Keratinocyte (primary cell): ENCODE results near the gene DPF3.

Experiments
- EZH2 ChIP-seq: IDR thresholded peaks from one replicate; pipeline ENCODE4 v1.6.1; 2012; ENCODE audit warnings: inconsistent platforms, mild to moderate bottlenecking, low read length, moderate library complexity
- TF ChIP-seq, protein P1 (sequence below), 3 experiments: IDR thresholded peaks in 1 of 3; conservative IDR thresholded peaks in 1 of 3; optimal IDR thresholded peaks in 1 of 3; 2 replicates in 2 of 3; 3 replicates in 1 of 3; pipeline versions ENCODE3 to v1.5.1; 2011; ENCODE audit warnings: low read length in 3 of 3, mild to moderate bottlenecking in 3 of 3, moderate library complexity in 2 of 3, control low read depth in 1 of 3, inconsistent platforms in 1 of 3; ENCODE audit not compliant: insufficient read depth in 2 of 3; ENCODE audit errors: extremely low read depth in 1 of 3

- TF ChIP-seq, protein P1, sequence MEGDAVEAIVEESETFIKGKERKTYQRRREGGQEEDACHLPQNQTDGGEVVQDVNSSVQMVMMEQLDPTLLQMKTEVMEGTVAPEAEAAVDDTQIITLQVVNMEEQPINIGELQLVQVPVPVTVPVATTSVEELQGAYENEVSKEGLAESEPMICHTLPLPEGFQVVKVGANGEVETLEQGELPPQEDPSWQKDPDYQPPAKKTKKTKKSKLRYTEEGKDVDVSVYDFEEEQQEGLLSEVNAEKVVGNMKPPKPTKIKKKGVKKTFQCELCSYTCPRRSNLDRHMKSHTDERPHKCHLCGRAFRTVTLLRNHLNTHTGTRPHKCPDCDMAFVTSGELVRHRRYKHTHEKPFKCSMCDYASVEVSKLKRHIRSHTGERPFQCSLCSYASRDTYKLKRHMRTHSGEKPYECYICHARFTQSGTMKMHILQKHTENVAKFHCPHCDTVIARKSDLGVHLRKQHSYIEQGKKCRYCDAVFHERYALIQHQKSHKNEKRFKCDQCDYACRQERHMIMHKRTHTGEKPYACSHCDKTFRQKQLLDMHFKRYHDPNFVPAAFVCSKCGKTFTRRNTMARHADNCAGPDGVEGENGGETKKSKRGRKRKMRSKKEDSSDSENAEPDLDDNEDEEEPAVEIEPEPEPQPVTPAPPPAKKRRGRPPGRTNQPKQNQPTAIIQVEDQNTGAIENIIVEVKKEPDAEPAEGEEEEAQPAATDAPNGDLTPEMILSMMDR (optimal IDR thresholded peaks at IDR 0.05 in 1 of 3, IDR thresholded peaks at IDR 0.05 in 1 of 3, conservative IDR thresholded peaks at IDR 0.05 in 1 of 3; ENCODE audit: extremely low read depth in 1 of 3, insufficient read depth in 2 of 3, low read length in 3 of 3): no peak
- TF ChIP-seq EZH2: no peak
Measured at GRCh38 chr14:72711936-72712335, 182.0 kb downstream of the DPF3 start.
